HG02840 (cell line): Measurements from ENCODE around the gene WNT7B.

Experiments
- ATAC-seq: cut with Tn5 transposase; IDR thresholded peaks from one replicate; pipeline ENCODE4 v1.9.1; 2021; ENCODE audit warnings: mild to moderate bottlenecking, moderate library complexity, moderate number of reproducible peaks; ENCODE audit not compliant: unreplicated experiment, low FRiP score

The WNT7B gene

GRCh38 chr22:45880091-45880715, 96.8 kb downstream of the WNT7B start:
- ATAC-seq = no peak

- no peak for ATAC-seq
These were observed 97.4 kb downstream of the WNT7B start for GRCh38 chr22:45879552-45879949.

GRCh38 chr22:45878901-45879551, 97.9 kb downstream of the WNT7B start:
- ATAC-seq = no peak

- no peak for ATAC-seq
These were observed 98.7 kb downstream of the WNT7B start for GRCh38 chr22:45878051-45878781.

- no peak for ATAC-seq
These were observed 99.3 kb downstream of the WNT7B start for GRCh38 chr22:45877651-45878050.

- no peak for ATAC-seq
These were observed 100.0 kb downstream of the WNT7B start for GRCh38 chr22:45877036-45877380.

GRCh38 chr22:45876136-45877035, 100.6 kb downstream of the WNT7B start:
- ATAC-seq = no peak

- ATAC-seq = no peak
These were observed 104.2 kb downstream of the WNT7B start for GRCh38 chr22:45872659-45873263.

GRCh38 chr22:45871721-45872120, 105.2 kb downstream of the WNT7B start:
- no peak for ATAC-seq
